Umbilical cord (tissue), 2 donors: ENCODE data around the gene ARF1. TPM values are rescaled to one million over a fixed set of nuclear protein-coding genes. Genes with fewer than 3 reads are reported as not detected.
"Not testable (repeated sequence)": the region's sequence is repeated elsewhere in the genome, so short reads cannot be mapped to it uniquely, and the experiment has no call there.

Experiments
- DNase-seq: peaks from one replicate; pipeline ENCODE4 v3.0.0-alpha.2; 2015; ENCODE audit warnings: low spot score
- total RNA-seq: library from RNA; depleted of rRNA; stranded (reverse); fragments of >200 nt; gene quantifications from one replicate; pipeline ENCODE4 v1.2.3, GENCODE V29; 2014; ENCODE audit warnings: low replicate concordance; ENCODE audit not compliant: insufficient read depth

ARF1 gene
- total RNA-seq, 1 donor from 2014 or later = 159 TPM

DNA sequence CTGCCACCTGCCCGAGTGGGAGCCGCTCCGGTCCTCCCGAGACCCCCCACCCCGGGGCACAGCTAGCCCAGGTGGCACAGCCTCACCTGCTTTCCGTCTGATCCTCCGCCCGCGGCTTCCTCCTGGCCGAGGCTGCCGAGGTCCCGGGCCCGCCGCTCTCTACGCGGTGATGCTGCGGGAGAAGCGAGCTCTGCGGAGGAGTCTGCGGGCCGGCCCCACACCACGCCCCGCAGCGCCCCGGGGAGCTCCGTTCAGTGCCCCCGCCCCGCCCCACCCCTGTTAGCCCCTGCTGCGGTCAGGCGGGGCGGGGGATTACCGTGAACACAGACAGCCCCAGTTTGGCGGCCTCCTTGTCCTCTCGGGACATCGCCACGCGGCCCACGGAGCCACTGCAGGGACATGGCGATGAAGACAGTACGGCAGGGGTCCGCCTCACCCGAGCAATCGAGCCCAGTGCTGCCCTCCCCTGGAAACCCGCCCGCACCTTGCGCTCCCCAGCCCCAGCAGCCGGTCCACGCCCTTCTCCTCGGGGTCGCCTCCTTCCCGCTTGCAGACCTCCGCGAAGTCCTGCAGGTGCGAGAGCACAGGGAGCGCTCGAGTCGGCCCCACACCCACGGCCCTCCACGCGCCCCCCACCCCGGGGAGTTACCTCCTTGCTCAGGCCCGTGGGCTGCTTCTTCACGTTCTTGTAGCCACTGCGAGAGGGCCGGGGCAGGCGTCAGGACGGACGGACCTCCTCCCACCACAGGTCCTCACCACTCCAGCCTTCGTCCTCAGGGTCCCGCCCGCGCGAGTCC is 19.7 kb downstream of the ARF1 start:
- no peak for DNase-seq

DNA sequence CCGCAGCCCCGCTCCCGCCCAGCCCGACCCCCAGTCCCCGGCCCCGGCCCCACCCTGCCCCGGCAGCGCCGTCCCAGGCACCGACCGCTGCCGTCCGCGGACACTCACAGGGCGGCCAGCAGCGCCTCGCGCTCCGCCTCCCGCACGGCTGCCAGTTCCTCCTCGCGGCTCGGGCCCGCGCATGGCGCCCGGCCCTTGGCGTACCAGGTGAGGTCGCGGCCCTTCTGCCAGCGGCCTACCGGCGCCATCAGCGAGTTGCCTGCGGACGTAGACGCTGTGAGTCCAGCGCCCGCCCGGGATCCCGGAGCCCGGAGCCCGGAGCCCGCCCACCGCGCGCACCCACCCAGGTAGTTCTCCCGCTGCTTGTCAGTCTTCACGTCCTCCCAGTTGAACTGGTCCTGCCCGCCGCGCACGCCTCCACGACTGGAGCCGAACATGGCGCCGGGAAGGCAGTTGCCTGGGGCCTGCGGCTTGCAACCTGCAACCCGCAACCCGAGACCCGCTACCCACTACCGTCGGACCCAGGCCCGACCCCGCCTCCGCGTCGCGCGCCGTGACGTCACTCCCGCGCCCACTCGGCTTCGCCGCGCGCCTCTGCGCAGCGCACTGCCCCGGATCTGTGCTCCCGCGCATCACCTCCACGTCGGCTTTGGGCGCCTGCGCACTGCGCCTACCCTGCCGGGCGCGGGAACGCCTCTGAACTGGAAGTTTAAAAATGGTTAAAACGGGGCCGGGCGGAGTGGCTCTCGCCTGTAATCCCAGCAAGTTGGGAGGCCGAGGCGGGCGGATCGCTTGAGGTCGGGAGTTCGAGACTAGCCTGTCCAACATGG is 20.5 kb downstream of the ARF1 start, which contains the start of gene C1orf35:
Gene C1orf35, minus strand, starts transcription at position 535 of the 830 bp plus-strand sequence. Its CDS starts 98 bp downstream, at position 437.
- DNase-seq = peak; percentile 98

DNA sequence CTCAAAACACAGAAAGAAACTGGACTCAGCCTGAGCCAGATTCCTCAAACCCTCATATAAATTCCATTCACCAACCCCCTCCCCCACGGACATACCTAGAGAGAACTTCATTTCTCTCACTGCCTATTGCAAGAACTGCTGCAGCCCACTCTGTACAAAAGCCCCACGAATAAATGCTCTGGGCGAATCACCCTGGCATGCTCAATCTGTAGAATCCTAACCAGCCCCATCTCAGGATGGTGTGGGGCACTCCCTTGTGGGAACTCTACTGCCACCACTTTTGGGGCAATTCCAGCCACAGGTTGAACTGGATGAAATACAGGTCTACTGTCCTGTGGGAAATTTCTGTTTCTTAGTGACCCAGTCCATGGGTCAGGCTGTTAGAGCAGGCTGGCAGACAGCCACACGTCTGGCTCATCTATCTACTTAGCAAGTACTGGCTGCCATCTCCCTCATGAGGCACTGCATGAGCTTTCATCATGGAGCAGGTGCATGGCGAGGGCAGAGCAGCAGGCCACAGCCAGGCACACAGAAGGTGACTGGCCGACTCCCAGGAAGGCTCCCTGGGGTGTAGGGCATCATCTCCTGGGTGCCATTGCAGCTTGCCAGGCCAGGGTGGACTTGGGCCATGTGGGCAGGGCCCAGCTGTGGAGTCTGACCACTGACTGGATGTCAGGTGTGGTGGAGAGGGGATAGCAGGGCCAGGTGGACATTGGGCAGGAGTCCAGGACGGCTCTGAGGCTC is 22.2 kb downstream of the ARF1 start:
- DNase-seq = no peak

DNA sequence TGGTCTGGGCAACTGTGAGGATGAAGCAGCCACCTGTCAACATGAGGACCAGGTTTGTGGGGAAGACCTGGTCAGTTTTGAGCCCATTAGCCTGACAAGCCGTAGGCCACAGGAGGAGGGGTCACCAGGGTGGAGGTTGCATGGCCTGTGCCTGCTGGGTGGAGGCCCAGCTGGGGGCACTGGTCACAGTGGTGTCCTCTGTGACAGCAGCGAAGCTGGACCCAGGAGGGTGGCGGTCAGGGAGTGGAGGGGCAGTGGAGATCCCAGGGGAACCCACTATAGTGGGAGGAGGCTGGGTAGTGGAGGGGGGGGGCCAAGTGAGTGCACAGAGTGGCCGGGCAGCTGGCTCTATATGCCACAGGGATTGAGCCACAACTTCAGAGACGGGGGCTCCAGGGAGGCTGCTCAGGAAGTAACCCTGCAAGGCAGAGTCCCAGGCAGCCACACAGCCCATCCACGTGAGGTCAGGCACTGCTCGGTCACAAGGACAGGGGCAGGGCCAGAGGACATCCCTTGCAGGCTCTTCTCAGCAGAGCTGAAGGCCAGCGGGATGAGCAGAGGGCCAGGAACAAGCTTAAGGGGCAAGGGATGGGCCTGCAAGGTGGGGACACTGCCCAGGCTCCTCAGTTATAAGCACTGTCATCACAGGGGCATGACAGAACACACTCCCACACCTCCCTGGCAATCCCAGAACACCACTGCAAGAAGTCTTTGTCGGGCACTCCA is 22.9 kb downstream of the ARF1 start:
- no peak for DNase-seq

DNA sequence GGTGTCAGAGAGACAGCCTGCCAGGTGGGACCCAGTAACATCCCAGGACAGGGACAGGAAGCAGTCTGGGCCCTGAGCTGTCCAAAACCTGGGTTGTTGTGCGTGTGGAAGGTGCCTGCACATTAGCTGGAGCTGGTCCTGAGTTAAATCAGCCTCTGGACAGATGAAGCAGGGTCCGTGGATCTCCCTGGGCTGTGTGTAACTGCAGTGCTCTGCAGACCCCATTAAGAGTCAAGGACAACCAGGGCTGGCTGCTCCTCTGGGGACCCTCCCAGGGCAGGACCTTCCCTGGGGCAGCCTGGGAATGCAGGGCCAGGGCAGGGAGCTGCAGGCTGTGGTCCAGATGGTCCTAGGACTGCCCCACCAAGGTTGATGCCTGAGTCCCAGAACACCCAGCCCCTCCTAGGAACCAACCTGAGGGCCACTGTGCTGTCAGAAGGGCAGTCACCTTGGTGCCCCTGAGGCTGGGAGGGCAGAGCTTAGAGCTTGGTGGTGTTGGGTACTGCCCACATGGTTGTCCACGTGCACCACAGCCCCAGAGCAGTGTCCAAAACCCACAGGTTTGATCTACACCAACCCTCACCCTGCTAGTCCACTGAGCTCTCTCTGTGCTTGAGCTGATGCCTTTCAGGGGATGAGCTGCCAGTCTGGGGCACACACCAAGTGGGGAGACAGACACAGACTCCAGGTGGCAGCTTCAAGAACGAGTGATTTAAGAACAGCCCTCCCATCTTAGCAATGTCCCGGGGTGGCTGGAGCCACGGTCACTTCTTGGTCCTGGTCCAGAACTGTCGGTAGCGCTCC is 23.7 kb downstream of the ARF1 start:
- DNase-seq = no peak

DNA sequence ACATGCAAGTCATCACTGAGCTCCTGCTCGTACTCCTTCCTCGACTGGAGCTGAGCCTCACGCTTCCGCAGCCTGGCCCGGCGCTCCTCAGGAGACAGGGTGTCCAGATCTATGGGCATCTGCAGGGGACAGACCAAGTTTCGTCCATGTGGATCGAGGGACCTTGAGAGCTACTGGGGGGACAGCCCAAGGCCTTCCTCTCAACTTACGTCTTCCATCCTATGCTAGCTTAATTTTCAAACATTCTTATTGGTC is 24.2 kb downstream of the ARF1 start:
- no peak for DNase-seq

DNA sequence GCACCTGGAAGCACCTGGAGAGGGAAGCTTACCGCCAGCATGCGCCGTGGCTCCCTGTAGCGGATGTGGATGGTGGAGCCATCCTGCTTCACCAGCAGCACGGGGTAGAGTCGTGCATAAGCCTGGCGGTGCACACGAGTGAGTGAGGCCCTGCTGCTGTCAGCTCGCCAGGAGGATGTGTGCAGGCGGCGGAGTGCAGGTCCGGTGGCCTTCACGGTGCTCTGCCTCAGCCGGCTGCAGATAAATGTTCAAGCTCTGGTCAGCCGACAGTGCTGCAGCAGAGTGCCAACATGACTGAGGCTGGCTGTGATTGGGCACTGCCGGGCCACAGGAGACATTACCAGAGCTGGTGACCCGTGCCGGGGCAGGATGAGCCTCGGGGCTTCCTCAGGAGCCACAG is 25.1 kb downstream of the ARF1 start:
- DNase-seq = no peak

DNA sequence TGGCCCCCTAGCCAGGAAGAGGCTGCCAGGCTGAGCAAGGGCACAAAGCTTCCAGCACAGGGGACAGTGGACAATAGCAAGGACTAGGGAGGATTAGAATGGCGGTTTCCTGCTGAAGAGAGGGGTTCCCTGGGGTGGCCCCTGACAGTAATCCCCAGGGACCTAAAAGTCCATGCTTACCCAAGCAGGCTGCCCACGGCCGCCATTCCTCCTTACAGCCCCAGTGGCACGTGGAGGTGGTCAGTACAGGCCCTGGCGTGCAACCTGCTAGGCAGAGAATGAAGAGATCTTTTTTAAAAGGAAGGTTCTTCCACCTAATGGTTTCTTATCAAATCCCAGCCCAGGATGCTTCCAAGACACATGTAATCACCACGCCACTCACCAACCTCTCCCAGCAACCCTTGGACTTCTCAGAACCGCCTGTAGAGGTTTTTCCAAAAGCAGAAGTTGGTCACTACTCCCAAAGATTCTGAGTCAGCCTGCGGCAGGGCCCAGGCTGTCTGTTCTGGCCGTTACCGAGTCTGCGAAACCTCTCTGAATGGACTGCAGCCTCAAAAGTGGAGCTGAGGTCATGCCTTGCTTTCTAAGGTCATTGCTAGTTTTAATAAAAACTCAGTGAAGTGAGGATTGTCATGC is 25.7 kb downstream of the ARF1 start:
- no peak for DNase-seq

DNA sequence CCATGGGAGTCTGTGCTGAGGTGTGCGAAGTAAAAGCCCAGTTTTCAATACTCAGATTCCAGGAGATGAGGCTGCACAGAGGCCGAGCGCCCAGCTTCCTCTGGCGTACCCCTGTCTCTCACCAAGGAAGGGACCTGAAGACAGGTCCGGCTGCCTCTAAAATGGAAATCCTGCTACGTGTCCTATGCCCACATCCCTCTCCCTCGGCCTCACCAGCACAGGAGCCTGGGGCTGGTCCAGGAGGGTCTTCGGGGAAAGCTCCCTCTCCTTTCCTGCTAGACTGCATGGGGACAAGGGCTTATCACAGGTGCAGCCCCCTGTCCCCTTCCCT is 26.2 kb downstream of the ARF1 start:
- no peak for DNase-seq

DNA sequence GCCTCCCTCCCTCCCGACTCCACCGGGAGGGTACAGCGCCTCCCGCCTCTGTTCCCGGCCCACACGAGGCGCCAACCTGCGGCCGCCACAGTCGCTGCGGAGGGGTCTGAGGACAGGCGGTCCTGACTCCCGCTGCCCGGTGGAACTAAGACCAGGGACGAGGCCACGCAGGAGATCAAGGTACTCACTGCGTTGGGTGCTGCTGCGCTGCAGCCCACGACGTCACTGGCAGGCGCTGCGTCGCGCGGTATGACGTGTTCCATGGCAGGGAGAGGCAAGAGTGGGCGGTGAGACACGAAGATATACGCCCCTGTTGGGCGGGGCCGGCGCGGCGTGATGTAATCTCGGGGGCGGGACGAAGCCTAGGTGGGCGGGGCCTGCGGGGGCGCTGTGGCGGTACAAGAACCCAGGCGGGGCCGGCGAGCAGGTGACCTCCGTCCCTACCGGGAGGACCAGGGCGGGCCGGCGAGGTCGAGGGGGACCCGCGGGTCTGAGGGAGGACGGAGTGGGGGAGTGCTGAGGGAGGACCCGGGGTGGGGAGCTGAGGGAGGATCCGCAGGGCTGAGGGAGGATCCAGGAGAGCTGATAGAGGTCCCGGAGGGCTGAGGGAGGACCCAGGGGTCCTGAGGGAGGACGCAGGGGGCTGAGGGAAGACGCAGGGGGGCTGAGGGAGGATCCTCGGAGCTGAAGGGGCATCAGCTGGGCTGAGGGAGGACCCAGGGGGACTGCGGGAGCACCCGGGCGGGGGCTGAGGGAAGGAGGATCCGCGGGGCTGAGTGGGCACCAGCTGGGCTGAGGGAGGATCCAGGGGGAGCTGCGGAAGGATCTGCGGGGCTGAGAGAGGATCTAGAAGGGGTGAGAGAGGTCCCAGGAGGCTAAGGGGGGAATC is 26.8 kb downstream of the ARF1 start, which contains the start of gene MRPL55:
Gene MRPL55, minus strand, starts transcription at position 227 of the 889 bp plus-strand sequence. CDS start 1,039 bp downstream, outside the sequence.
- DNase-seq = peak; percentile 99

DNA sequence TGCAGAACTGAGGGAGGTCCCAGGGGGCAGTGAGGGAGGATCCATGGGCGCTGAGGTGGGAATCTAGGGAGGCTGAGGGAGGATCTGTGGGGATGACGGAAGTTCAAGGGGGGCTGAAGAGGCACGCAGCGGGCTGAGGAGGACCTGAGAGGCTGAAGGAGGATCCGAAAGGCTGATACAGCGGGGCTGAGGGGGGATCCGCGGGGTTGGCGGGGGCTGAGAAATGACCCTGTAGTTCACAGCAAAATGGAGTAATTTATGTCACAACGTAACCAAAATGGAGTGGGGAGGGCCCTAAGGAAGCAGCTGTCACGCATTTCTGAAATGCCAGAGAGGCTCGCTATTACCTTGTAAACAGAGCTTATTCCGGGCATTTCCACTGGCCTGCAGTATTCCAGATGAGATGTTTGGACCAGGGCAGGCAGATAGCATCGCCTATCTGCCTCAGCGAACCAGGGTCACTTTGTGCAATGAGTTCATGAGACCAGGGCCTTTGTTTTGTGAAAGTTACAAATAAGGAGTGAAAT is 27.5 kb downstream of the ARF1 start:
- peak; percentile 51 for DNase-seq

DNA sequence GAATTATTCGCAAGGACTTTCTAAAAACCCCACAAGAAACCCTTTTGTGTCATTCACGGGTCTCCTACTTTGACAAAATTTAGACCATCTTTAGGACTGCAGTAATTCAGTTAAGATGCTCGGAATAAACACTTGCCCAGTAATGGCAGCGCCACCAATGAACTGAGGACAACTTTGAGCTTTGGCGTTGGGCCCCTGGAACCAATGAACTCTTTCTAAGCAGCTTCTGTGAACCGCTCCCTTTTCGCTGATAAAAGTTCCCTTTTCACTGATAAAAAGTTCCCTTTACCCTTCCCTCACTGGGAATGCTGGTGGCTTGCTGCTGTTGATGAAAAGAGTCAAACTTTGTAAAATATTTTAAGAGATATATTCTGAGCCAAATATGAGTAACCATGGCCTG is 28.0 kb downstream of the ARF1 start:
- DNase-seq = no peak

DNA sequence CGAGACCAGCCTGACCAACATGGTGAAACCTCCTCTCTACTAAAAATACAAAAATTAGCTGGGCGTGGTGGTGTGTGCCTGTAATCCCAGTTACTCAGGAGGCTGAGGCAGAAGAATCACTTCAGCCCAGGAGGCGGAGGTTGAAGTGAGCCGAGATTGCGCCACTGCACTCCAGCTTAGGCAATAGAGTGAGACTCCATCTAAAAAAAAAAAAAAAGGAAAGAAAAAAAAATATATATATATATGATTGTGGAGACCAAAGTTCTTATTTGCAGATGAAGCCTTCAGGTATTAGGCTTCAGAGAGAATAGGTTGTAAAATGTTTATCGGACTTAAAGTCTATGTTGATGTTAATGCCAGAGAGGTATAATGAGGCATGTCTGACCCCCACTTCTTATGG is 28.8 kb downstream of the ARF1 start:
- DNase-seq = not testable (repeated sequence)

DNA sequence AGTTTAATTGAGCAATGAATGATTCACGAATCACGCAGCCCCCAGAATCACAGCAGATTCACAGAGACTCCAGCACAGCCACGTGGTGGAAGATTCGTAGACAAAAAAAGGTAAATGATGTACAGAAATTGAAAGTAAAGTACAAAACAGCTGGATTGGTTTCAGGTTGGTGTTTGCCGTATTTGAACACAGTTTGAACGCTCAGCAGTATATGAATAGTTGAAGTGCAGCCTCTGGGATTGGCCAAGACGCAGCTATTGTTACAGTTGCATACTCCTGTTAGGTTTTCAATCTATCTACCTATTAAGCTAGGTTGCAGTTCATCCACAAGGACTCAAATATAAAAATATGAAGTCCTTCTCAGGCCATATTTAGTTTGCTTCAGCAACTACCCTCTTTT is 29.7 kb downstream of the ARF1 start:
- DNase-seq = no peak

DNA sequence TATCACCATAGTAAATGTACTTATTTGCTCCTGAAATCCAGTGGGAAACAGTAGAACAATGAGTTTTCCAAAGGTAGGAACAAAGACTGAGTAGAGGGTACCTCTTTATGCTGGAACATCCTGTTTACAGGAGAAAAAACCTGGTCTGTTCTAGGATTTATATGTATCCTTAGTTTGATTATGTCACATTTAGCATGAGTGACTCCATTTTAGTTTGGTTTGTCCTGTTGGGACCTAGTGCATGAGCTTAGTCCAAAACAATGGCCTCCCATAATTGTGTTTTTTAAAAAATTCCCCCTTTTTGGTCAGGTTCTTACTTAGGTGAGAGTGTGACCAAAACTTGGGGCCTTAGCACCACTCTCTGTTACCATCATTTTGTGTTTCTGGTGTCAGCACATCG is 30.1 kb downstream of the ARF1 start:
- no peak for DNase-seq

DNA sequence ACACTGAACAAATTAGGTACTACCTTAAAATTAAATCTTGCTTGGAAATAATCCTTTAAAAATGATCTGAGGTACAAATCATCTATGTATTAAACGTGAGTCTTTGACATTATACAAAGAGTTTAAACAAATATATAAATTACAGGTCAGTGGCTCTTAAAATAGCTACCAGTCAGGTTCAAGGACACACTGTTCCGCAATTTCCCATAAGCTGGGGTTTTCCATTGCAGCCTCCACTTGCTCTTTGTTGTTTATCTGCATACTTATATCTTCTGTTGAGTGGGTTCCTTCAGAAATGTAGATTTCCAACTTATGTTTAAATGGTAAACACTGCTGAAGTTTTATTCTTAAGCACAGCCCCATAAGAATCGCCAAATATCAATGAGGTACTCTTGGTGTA is 32.3 kb downstream of the ARF1 start:
- no peak for DNase-seq

DNA sequence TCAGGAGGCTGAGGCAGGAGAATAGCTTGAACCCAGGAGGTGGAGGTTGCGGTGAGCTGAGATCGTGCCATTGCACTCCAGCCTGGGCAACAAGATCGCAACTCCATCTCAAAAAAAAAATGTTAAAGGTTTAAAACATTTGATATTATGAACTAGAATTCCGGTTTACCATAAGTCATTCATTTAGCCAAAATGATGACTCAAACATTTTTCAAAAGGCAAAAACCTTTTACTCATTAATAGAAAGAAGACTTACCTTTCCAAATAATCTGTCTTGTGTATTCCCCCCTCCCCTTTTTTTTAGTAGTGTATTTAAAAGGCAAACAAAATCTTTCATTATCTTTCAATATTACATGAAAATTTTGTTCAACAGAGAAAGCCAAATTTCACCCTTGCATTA is 34.8 kb downstream of the ARF1 start:
- no peak for DNase-seq

DNA sequence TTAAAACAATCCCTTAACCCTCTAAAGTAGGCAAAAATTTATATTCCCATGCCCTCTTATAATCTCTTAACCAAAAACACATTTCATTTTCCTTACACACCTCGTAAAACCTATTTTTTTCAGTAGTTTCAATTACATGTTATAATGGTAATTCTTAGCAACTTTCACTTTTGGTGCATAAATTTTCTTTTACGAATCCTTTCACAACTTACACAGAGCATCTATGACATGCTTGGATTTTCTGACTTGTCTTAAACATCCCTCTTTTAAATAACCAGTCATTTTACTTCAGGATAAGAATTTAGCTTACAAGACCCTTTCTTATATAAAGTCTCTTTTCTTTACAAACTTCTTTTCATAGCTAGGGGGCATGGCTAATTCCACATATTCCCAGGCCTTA is 35.5 kb downstream of the ARF1 start:
- DNase-seq = no peak

DNA sequence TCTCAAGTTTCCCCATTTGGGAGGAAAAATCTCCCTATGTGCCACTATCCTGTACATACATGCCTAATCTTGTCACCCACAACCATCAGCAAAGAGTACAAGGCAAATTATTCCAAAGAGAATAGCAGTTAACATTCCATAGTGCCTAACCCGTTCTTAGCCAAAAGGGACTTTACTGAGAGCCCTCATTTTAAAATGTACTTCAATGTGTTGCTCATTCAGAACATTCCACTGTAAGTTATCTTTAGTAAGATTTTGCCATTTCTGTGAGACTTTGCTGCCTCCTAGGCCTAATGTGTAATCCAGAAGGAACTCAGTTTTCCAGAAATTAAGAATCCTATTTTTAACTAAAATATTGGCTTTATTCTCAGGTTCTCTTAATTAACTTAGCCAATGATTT is 37.8 kb downstream of the ARF1 start:
- DNase-seq = peak; percentile 52
